Measurements from ENCODE around the gene ZRSR2. TPM values are rescaled to one million over a fixed set of nuclear protein-coding genes. Genes with fewer than 3 reads are reported as not detected.

Gene ZRSR2
- total RNA-seq, 2 donors from 2014 or later: 8.6 to 9.1 TPM

Other genes with a start within 250 kb of the ZRSR2 start
- gene ACE2, start 189.5 kb upstream of the ZRSR2 start, total RNA-seq: 10 to 100 TPM; 19.3 to 52.2 TPM
- gene CLTRN, start 125.7 kb upstream of the ZRSR2 start, total RNA-seq: under 1 TPM in 1 of 2 donors, not detected in 1; 0.28 TPM
- 1 to 10 TPM; 7.7 to 8.1 TPM for gene CA5B, start 52.2 kb upstream of the ZRSR2 start, total RNA-seq
- 10 to 100 TPM in 1 of 2 donors, 1 to 10 TPM in 1; 9.2 to 23.7 TPM for gene AP1S2, start 64.3 kb downstream of the ZRSR2 start, total RNA-seq